LNCaP clone FGC (cell line): ENCODE results near the gene NDUFA6.
"Not testable (repeated sequence)": the region's sequence is repeated elsewhere in the genome, so short reads cannot be mapped to it uniquely, and the experiment has no call there.

Experiments
- DNase-seq: peaks from one replicate; pipeline ENCODE4 v3.0.0-alpha.2; 2011; ENCODE audit warnings: low read depth
- H3K4me3 ChIP-seq: 2 replicates; pipeline ENCODE4 v1.5.1; 2011; ENCODE audit warnings: mild to moderate bottlenecking, low read depth, low read length, control low read depth
- TF ChIP-seq, protein P1 (sequence below): IDR thresholded peaks from 2 replicates; pipeline ENCODE4 v1.5.1; 2012; ENCODE audit warnings: mild to moderate bottlenecking; ENCODE audit not compliant: control insufficient read depth, insufficient read depth; ENCODE audit errors: extremely low read depth

NDUFA6 gene

DNA sequence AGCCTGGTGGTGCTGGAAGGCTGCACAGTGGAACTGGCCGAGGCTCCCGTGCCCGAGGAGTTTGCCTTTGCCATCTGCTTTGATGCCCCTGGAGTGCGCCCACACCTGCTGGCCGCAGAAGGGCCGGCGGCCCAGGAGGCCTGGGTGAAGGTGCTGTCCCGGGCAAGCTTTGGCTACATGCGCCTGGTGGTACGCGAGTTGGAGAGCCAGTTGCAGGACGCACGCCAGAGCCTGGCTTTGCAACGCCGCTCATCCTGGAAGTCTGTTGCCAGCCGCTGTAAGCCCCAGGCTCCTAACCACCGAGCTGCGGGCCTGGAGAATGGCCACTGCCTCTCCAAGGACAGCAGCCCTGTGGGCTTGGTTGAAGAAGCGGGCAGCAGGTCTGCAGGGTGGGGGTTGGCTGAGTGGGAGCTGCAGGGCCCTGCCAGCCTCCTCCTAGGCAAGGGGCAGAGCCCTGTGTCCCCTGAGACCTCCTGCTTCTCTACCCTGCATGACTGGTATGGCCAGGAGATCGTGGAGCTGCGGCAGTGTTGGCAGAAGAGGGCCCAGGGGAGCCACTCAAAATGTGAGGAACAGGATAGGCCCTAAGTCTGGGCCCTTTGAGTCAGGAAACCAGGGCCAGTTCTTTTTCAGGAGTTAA is 13.0 kb downstream of the NDUFA6 start:
- TF ChIP-seq, protein P1, sequence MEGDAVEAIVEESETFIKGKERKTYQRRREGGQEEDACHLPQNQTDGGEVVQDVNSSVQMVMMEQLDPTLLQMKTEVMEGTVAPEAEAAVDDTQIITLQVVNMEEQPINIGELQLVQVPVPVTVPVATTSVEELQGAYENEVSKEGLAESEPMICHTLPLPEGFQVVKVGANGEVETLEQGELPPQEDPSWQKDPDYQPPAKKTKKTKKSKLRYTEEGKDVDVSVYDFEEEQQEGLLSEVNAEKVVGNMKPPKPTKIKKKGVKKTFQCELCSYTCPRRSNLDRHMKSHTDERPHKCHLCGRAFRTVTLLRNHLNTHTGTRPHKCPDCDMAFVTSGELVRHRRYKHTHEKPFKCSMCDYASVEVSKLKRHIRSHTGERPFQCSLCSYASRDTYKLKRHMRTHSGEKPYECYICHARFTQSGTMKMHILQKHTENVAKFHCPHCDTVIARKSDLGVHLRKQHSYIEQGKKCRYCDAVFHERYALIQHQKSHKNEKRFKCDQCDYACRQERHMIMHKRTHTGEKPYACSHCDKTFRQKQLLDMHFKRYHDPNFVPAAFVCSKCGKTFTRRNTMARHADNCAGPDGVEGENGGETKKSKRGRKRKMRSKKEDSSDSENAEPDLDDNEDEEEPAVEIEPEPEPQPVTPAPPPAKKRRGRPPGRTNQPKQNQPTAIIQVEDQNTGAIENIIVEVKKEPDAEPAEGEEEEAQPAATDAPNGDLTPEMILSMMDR: no peak
- DNase-seq: no peak
- H3K4me3 ChIP-seq: no peak overlapping the region

DNA sequence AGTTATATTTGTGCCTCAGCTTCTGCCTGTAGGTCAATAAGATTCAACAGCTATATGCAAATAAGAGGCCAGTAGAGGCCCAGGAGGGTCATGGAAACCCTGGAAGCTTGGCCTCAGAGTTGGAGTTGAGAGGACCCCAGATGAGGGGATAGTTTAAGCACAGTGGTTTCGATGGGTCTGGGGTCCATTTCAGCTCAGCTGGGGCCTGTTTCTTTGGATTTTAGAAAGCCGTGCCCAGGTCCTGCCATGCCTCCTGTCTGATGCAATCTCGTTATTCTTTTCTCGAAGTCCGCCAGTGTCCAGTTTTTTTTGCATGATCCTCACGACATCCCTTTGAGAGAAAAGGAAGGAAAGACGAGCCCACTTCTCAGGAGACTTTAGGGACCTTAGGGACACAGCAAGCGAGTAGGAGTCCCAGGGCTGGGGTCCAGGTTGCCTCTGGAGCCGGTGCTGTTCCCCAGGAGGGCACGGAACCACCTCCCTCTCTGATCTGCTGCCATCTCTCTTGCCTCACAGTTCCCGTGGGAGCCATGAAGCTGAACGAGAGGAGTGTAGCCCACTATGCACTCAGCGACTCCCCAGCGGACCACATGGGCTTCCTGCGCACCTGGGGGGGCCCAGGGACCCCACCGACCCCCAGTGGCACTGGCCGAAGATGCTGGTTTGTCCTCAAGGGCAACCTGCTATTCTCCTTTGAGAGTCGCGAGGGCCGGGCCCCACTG is 13.6 kb downstream of the NDUFA6 start:
- H3K4me3 ChIP-seq: no peak overlapping the region
- TF ChIP-seq, protein P1: no peak
- DNase-seq: no peak

DNA sequence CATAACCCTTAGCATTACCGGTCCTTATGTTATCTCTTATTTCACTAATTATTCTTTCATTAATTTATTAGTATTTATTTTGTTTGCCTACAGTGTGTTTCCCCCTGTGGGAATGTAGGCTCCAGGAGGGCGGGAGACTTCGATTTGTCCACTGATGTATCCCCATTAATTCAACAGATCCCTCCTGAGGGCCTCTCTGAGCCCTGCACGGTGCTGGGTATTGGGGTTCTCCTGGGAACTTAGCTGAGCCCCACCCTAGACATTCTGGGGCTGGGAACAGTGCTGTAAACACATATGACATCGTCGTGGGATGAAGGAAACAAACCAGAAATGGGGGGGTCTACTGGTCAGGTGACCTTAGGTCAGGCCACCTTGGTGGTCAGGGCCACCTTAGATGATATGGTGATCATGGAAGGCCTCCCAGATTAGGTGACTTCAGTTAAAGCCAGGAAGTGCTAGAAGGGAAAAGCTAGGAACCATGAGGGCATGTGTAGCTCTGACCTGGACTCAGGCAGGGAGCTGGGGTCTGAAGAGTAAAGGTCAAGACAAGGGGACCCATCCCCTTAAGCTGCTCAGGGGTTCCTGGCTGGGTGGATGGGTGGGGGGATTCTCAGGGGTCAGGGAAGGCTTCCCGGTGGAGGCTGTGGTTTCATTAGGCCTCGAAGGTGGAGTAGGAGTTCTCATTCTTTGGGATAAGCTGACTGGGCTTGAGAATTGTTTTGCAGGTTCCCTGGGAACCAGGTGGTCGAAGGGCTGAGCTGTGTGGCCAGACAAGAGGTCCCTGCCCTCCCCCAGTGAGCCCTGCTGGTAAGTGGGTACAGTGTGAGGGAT is 15.5 kb downstream of the NDUFA6 start:
- no peak overlapping the region for H3K4me3 ChIP-seq
- no peak for DNase-seq
- TF ChIP-seq, protein P1: no peak

DNA sequence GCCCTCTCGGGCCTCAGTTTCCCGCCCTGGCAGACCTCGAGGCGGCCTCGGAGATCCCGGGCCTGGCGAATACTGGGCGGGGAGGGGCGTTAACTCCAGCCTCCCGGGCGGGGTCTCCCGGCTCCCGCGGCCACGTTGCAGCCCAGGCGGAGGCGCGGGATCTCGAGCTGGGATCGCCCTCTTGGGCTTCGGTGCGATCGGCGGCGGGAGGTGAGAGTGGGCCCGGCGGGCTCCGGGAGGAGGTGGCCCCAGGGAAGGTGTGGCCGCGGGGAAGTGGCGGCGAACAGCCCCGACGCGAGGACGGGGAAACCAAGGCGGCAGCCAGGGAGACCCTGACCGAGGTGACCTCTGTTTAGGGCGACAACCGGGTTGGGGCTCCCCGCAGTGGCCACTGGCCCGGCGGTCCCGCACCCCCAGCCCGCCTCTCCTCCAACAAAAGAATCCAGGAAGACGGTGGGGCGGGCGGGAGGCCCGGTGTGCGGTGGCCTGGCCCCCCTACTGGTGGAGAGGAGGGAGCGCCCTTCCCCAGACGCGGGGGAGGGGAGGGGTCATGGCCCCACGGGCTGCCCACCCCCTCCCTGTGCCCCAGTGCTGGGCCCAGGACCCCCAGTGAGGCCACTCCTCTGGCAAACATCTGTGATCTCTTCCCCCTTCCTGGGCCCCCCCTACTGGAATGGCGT is 16.3 kb downstream of the NDUFA6 start, which contains the start of gene PHETA2:
Gene PHETA2, plus strand, starts transcription at position 117 of the 680 bp plus-strand sequence. CDS start 3,046 bp downstream, outside the sequence.
- H3K4me3 ChIP-seq: no peak within 1 kb of the TSS

DNA sequence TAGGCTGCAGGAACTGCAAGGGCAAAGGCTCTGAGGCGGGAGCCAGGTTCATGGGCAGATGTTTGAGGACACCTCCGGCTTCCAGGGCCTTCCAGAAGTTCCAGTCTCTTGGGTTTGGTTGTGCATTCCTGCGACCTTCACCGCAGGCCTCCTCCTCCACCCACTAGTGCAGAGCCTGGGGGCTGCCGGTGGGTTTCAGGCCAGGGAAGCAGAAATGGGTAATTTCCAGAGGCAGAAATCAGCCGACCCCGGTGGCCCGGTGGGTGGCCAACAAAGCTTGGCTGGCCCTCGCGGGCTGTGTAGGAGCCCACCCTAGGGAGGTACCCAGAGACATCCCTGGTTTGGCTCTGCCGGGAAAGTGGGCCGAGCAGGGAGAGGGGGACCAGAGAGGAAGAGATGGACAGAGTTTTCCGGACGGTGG is 16.9 kb downstream of the NDUFA6 start:
- TF ChIP-seq, protein P1: no peak
- DNase-seq: no peak
- H3K4me3 ChIP-seq: no peak overlapping the region

More for the DNA sequence above, 16.3 kb downstream of the NDUFA6 start, which contains the start of gene PHETA2:
- no peak for DNase-seq
- TF ChIP-seq, protein P1: no peak

DNA sequence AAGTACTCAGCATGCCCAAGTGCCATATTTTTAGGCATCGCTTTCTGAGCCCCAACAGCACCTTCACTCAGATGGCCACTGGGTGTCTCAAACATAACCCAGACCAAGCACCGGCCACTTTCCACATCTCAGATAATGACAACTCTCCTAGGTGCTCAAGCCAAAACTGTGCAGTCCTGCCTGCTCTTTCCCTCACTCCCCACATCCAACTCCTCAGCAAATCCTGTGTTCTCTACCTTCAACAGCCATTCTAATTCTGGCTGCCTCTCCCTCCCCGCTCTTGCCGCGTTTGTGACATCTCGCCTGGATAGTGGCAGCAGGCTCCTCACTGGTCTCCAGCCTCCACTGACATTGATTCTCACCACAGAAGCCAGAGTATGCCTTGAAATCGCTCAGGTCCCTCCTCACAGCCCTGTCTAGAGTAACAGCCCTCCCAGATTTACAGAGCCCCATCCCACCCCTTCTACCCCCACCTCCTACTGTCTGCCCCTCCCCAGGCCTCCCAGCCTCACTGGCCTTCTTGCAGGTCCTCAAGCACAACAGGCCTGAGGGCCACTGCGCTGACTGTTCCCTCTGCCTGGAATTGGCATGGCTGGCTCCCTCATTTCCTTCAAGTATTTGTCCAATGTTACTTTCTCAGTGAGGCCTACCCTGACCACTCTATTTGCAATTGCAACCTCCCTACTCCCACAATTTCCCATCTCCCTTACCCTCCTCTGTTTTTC is 17.8 kb downstream of the NDUFA6 start:
- TF ChIP-seq, protein P1: no peak
- no peak for DNase-seq
- H3K4me3 ChIP-seq: no peak overlapping the region

DNA sequence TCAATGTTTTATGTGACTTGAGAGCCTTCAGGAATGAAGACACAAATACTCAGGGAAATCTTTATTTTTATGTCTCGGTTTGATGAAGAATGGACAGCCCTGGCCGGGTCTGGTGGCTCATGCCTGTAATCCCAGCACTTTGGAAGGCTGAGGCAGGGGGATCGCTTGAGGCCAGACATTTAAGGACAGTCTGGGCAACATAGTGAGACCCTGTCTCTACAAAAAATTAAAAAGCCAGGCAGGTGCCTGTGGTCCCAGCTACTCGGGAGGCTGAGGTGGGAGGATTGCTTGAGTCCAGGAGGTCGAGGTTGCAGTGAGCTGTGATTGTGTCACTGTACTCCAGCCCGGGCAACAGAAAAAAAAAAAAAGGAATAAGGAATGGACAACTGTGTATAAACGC is 19.1 kb downstream of the NDUFA6 start:
- H3K4me3 ChIP-seq: peak overlapping the region; percentile 61
- not testable (repeated sequence) for DNase-seq
